HG03457 (cell line): ENCODE results near the gene HMGN4.
"Not testable (repeated sequence)": the region's sequence is repeated elsewhere in the genome, so short reads cannot be mapped to it uniquely, and the experiment has no call there.

ENCODE experiments used
- ATAC-seq: cut with Tn5 transposase; IDR thresholded peaks from one replicate; pipeline ENCODE4 v1.9.1; 2021; ENCODE audit warnings: moderate number of reproducible peaks; ENCODE audit not compliant: unreplicated experiment

HMGN4 gene

GRCh38 chr6:26537846-26538571, at the start of gene HMGN4:
Gene HMGN4, plus strand, starts transcription at chr6:26538366. Its CDS starts 6,841 bp downstream, at chr6:26545207.
- ATAC-seq, result peak; percentile 37

GRCh38 chr6:26489996-26490964, 47.9 kb upstream of the HMGN4 start:
- ATAC-seq, result no peak

- no peak for ATAC-seq
These were observed 46.6 kb upstream of the HMGN4 start for GRCh38 chr6:26491604-26492003.

- ATAC-seq, result no peak
These were observed 44.9 kb upstream of the HMGN4 start for GRCh38 chr6:26493258-26493657.

- ATAC-seq, result no peak
These were observed 44.0 kb upstream of the HMGN4 start for GRCh38 chr6:26494117-26494516.

- no peak for ATAC-seq
These were observed 42.9 kb upstream of the HMGN4 start for GRCh38 chr6:26495281-26495680.

- ATAC-seq, result no peak
These were observed 40.6 kb upstream of the HMGN4 start for GRCh38 chr6:26497610-26498009.

GRCh38 chr6:26500102-26500501, 38.1 kb upstream of the HMGN4 start, which contains the start of gene BTN1A1:
Gene BTN1A1, plus strand, starts transcription at chr6:26500303. Its CDS starts 984 bp downstream, at chr6:26501287.
- ATAC-seq, result no peak

- no peak for ATAC-seq
These were observed 36.6 kb upstream of the HMGN4 start for GRCh38 chr6:26501482-26501986.

GRCh38 chr6:26502165-26502564, 36.0 kb upstream of the HMGN4 start:
- ATAC-seq, result no peak

- no peak for ATAC-seq
These were observed 35.5 kb upstream of the HMGN4 start for GRCh38 chr6:26502626-26503025.

- no peak for ATAC-seq
These were observed 30.5 kb upstream of the HMGN4 start for GRCh38 chr6:26507658-26508057.

GRCh38 chr6:26511033-26511432, 27.1 kb upstream of the HMGN4 start:
- not testable (repeated sequence) for ATAC-seq

GRCh38 chr6:26514984-26515383, 23.2 kb upstream of the HMGN4 start:
- no peak for ATAC-seq

- no peak for ATAC-seq
These were observed 21.4 kb upstream of the HMGN4 start for GRCh38 chr6:26516481-26517427.

- ATAC-seq, result no peak
These were observed 18.8 kb upstream of the HMGN4 start for GRCh38 chr6:26519359-26519758.

- peak; percentile 23 for ATAC-seq
These were observed 17.8 kb upstream of the HMGN4 start for GRCh38 chr6:26520237-26520849.

- ATAC-seq, result peak; percentile 37
These were observed 17.1 kb upstream of the HMGN4 start for GRCh38 chr6:26520850-26521599.
